ENCODE results near the gene ZKSCAN1.

- no peak for TF ChIP-seq POLR2A (IDR thresholded peaks at IDR 0.05)
- no peak for TF ChIP-seq CTCF (IDR thresholded peaks at IDR 0.05)
These were observed 50.2 kb downstream of the ZKSCAN1 start for GRCh38 chr7:100065452-100066186.

Data from breast epithelium (tissue), 3 donors.